Measurements from ENCODE around the gene RPL37. TPM values are rescaled to one million over a fixed set of nuclear protein-coding genes. Genes with fewer than 3 reads are reported as not detected.
A peak's percentile ranks its signal among the peaks of the same experiment; 100 is the strongest.

RPL37 gene
- total RNA-seq (2011; cell fraction: chromatin; rRNA removed; ENCODE audit: low replicate concordance): 455 and 632 TPM in 2 replicates
- total RNA-seq (2011; cell fraction: nucleolus; rRNA removed): 1,125 and 1,211 TPM in 2 replicates
- total RNA-seq (2011; cell fraction: nucleoplasm; rRNA removed): 1,524 and 2,774 TPM in 2 replicates
- total RNA-seq (2014; rRNA removed) (5,204 and 7,963 TPM in 2 replicates), total RNA-seq (2014; rRNA removed; fragmentation: Illumina TruSeq; extraction: Trizol) (3,395 and 3,802 TPM in 2 replicates), total RNA-seq (2015; rRNA removed; fragmentation: Illumina TruSeq; extraction: Trizol) (4,310 and 4,463 TPM in 2 replicates), total RNA-seq (2021) (2,342 and 2,650 TPM in 2 replicates), polyA plus RNA-seq (2011; rRNA removed) (6,044 and 6,139 TPM in 2 replicates), polyA plus RNA-seq (2014; fragmentation: Illumina TruSeq; extraction: Trizol) (4,091 and 6,277 TPM in 2 replicates), polyA plus RNA-seq (2014; fragmentation: Nextera tagmentation; extraction: Ambion mirVana) (1,000 to 10,000 TPM; 2,628 to 3,207 TPM), polyA plus RNA-seq (2014; rRNA removed) (4,956 and 6,483 TPM in 2 replicates), polyA minus RNA-seq (2011; rRNA and poly(A)+ RNA removed) (3,539 and 4,030 TPM in 2 replicates), Bru-seq, nascent RNA (percentile 100 among the genes with signal in this experiment), BruChase-seq, experiment 1, labeled RNA remaining after a 2-hour chase (percentile 99 among the genes with signal in this experiment), BruChase-seq, experiment 2, labeled RNA remaining after a 6-hour chase (percentile 99 among the genes with signal in this experiment)
- polyA plus RNA-seq (2011; cell fraction: cytosol; rRNA removed): 329 and 533 TPM in 2 replicates
- 2,322 and 3,371 TPM in 2 replicates for polyA plus RNA-seq (2011; cell fraction: nucleus; rRNA removed)
- 4,656 and 6,426 TPM in 2 replicates for polyA plus RNA-seq (2012)
- 984 and 1,025 TPM in 2 replicates for polyA minus RNA-seq (2011; cell fraction: cytosol; rRNA and poly(A)+ RNA removed)
- polyA minus RNA-seq (2011; cell fraction: nucleus; rRNA and poly(A)+ RNA removed): 350 and 581 TPM in 2 replicates
- long read RNA-seq, experiment 1, full-length matches to known transcripts: 928 of 13,673 reads
- long read RNA-seq, experiment 1, partial matches to known transcripts: 12,676 of 13,673 reads
- long read RNA-seq, experiment 1, other reads (novel, unspliced or antisense): 69 of 13,673 reads
- long read RNA-seq, experiment 2, full-length matches to known transcripts: 1,042 of 2,759 reads
- long read RNA-seq, experiment 2, partial matches to known transcripts: 1,612 of 2,759 reads
- long read RNA-seq, experiment 2, other reads (novel, unspliced or antisense): 105 of 2,759 reads
- long read RNA-seq, experiment 3, full-length matches to known transcripts: 1,533 of 2,258 reads
- long read RNA-seq, experiment 3, partial matches to known transcripts: 640 of 2,258 reads
- long read RNA-seq, experiment 3, other reads (novel, unspliced or antisense): 85 of 2,258 reads

- Histone ChIP-seq H3K27ac (ENCODE audit: extremely low read depth, low read depth, low read length) (peak within 1 kb of the TSS; percentile 96), H3K79me2 (ENCODE audit: control insufficient read depth, insufficient read depth, low read length) (peaks cover 61% of the 10 kb centered on the region), H3K4me1 (replicated peaks in 1 of 2; ENCODE audit: control insufficient read depth in 2 of 2, insufficient read depth in 2 of 2, low read length in 2 of 2) (peaks cover 5 to 28% of the 10 kb centered on the region in 2 experiments; a peak in 4 of 5 replicates), H3K9me3 (replicated peaks; ENCODE audit: control insufficient read depth, insufficient read depth, low read depth, low read length) (no peaks in the 10 kb centered on the region), H3K9ac (ENCODE audit: insufficient read depth in 1 of 2, low read depth in 2 of 2, low read length in 2 of 2) (peak within 1 kb of the TSS; percentile 97 to 99), H3K27me3 (ENCODE audit: control insufficient read depth in 2 of 2, insufficient read depth in 2 of 2, low read length in 2 of 2) (no peaks in the 10 kb centered on the region), H3K4me2 (ENCODE audit: insufficient read depth, low read length) (peak within 1 kb of the TSS; percentile 99), H4K20me1 (replicated peaks; ENCODE audit: control insufficient read depth, insufficient read depth, low read length) (peaks cover 43% of the 10 kb centered on the region), H2AFZ (ENCODE audit: low read depth, low read length) (peak within 1 kb of the TSS; percentile 87), H3K36me3 (ENCODE audit: control insufficient read depth, insufficient read depth, low read length) (peaks cover 47% of the 10 kb centered on the region), H3K4me3 (peak within 1 kb of the TSS; percentile 78), H3K9me1 (ENCODE audit: control insufficient read depth, insufficient read depth, low read length) (peaks cover 5% of the 10 kb centered on the region)
- ATAC-seq: peak; percentile 92
- peak; percentile 92 to 99 (median 94) for DNase-seq (ENCODE audit: extremely low read depth in 1 of 4, low spot score in 3 of 4)
- ChIA-PET CTCF (ENCODE audit: low intra/inter-chr PET ratio) (no interaction called here), POLR2A (interaction anchor here (0.6 to 7.6 kb wide), 16 partner anchors 9 to 1753 kb away, joined by 3 to 125 read pairs (median 4); partner anchors contain the start of gene TTC33)
- intact Hi-C loops (cut with micrococcal nuclease) (loop anchor here (1.0 to 10.0 kb wide), 5 partner anchors 33 to 1410 kb away; partner anchors contain the start of genes DAB2, PRKAA1 and TTC33), in situ Hi-C loops (cut with MboI) (no loop called here)
- peak; percentile 97 for FAIRE-seq
- under 1% methylated on average over 61 of the region's 61 CpGs for WGBS (ENCODE audit: insufficient coverage, low coverage, missing lambda C conversion rate)
- TSS peak; percentile 98 for BruUV-seq (replicated peaks)
- TF ChIP-seq E2F4 (CRISPR knock-in tag; IDR thresholded peaks at IDR 0.05; ENCODE audit: low read depth) (no peak), FOXA3 (CRISPR knock-in tag; conservative IDR thresholded peaks at IDR 0.05 in 1 of 2, IDR thresholded peaks at IDR 0.05 in 1 of 2) (no peak; a peak in 1 of 4 replicates), ESRRB (CRISPR knock-in tag; IDR thresholded peaks at IDR 0.05; ENCODE audit: borderline replicate concordance) (no peak), ZNF140 (CRISPR knock-in tag; IDR thresholded peaks at IDR 0.05) (no peak), PHF8 (IDR thresholded peaks at IDR 0.05; ENCODE audit: borderline replicate concordance, low read length) (peak; percentile 98), MTA3 (IDR thresholded peaks at IDR 0.05; ENCODE audit: borderline replicate concordance) (peak; percentile 96), FOXP1 (CRISPR knock-in tag; IDR thresholded peaks at IDR 0.05) (peak; percentile 91), DLX4 (CRISPR knock-in tag; IDR thresholded peaks at IDR 0.05) (no peak), ZNF384 (IDR thresholded peaks at IDR 0.05; ENCODE audit: low read depth, low read length) (peak; percentile 73), EP400 (IDR thresholded peaks at IDR 0.05) (peak; percentile 100), CAMTA2 (CRISPR knock-in tag; conservative IDR thresholded peaks at IDR 0.05) (0 out of 2 replicates have a peak, but pooled peaks have one; percentile 58), BMI1 (IDR thresholded peaks at IDR 0.05; ENCODE audit: low read length) (peak; percentile 37; the same call in 1 of the 2 replicates), MTA1 (IDR thresholded peaks at IDR 0.05; ENCODE audit: borderline replicate concordance) (peak; percentile 81)
Measured at GRCh38 chr5:40834849-40835787, at the start of gene RPL37. Gene RPL37 (minus strand): TSS chr5:40835222. CDS start chr5:40835185, 37 bp downstream.
